KG1 (cell line): ENCODE measurements around the gene PAPPA.

Source experiments
- DNase-seq: peaks from one replicate; lab custom pipeline; 2025; lab: John Stamatoyannopoulos, UW

The PAPPA gene

GRCh38 chr9:116232424-116233159, 79.0 kb downstream of the PAPPA start:
- DNase-seq = no peak

DNA sequence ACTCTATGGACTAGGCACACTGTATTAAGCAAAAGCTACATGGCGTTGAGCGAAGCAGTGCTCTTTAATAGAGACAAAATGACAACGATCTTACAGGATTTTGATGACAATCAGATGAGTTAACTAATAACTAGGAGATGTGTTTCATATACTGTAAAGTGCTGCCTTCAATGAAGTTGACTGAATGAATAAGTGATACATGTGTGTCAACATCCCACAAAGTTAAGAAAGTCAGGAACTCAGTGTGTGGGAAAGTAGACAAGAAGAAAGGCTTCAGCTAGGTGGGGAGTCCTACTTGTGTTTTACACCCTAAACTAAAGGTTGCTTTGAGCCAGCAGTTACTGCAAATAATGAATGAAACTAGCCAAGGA, 79.6 kb downstream of the PAPPA start:
- no peak for DNase-seq

DNA sequence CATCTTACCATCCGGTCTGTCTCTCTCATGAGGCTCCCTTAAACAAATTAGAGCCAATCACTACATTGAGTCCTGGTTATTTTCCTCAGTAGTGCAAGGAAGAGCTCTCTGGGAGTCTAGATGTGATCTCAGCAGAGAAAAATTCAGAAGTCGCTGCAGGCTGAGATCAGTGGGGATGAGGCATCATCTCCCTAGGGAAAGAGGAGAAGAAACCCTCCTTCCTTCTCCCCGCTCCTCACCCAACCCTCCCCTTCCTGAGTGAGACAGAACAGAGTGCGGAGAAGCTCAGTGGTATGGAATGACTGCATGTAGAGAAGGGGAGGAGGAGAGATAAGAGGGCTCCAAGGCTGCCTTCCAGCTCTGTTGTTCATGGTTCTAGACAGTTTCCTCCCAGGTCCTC, 80.5 kb downstream of the PAPPA start:
- DNase-seq = no peak

DNA sequence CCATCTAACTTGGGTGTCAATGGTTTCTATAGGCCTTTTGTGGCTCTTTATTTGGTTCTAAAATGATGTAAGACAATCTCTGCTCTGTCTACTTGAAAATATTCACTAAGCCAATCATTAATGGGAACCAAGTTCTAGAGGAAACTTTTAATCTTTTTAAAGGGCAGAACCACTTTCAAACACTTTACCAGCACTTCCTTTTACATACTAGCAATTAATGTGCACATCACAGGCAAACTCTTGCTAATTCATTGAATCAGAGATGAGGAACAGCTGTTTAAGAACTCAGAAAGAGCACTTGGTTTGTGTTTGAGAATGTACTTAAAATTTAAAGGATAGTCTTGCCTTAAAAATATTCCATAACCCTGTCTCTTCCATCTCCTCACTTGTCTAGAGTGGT, 83.4 kb downstream of the PAPPA start:
- DNase-seq = no peak

DNA sequence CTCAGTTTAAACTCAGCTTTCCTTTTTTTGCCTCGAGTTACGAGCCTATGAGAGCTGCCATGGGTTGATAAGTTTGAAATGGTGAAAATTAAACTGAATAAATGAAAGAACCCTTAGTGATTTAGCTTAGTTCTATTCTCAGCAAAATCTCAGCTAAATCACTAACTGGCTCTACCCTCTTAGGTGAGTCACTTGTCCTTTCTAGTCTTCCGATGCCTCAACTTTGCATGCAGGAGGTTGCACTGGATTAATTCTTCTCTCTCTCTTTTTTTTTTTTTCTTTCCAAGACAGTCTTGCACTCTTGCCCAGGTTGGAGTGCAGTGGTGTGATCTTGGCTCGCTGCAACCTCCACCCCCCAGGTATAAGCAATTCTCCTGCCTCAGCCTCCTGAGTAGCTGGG, 83.9 kb downstream of the PAPPA start:
- no peak for DNase-seq

GRCh38 chr9:116238225-116238624, 84.6 kb downstream of the PAPPA start:
- no peak for DNase-seq

- DNase-seq = no peak
These were observed 85.3 kb downstream of the PAPPA start for GRCh38 chr9:116238776-116239340.

DNA sequence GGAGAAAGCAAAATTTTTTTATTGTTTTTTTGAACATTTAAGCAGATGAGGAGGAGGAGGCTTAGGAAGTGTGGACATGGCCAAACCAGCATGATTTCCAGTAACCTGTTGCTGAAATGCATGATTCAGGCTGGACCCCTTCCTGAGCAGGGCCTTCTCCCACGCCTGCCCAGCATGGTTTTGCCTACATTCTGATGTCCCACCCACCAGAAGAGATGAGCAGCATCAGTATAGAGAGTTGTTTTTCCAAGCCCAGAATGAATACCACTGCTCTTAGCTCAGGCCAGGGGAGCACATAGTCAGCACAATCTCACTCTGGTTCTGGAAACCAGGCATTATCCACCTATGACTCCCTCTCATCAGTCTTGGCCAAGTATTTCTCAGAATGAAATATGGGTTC, 90.1 kb downstream of the PAPPA start:
- no peak for DNase-seq

- DNase-seq = no peak
These were observed 93.7 kb downstream of the PAPPA start for GRCh38 chr9:116247284-116247683.

DNA sequence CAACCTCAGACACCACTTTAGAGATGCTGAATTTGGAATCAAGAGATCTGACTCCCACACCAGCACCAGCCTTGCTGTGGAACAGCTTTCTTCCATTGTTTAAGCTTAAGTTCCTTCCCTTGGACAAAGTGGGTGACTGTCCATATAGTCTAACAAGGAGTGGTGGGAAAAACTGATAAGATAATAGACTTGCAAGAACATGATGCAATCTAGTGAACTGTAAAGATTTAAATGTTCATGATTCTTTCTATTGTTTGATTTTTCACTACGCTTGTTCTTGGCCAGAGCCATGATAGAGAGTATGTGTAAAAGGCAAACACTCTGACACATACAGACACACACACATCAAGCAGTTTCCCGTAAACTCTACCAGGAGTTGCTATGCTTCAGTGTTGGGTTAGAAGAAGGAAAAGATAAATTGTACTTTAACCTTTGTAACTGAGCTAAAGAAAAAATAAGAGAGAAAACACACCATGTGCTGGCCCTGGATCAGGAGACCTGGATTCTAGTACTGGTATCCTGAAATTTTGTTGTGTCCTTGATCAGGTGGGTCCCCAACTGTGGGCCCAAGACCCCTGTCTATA, 94.3 kb downstream of the PAPPA start:
- no peak for DNase-seq

DNA sequence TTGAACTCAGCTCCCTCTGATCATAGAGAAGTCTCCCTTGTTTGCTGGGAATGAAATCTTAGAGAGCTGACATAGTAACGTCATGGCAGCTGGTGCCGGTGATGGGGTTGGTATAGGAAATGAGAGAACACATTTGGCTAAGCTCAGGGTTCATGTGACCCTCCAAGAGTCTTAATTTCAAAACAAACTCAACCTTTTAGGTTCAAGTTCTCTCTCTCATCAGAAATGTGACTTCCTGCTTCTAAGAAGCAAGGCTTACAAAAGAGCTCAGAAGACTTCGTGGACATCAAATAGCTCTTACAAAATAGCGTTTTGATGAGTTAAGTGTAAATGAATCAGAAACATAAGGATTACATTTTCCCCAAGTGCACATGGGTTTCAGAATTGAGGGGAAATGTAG, 97.3 kb downstream of the PAPPA start:
- no peak for DNase-seq

GRCh38 chr9:116251366-116251765, 97.8 kb downstream of the PAPPA start:
- DNase-seq = no peak

- no peak for DNase-seq
These were observed 106.9 kb downstream of the PAPPA start for GRCh38 chr9:116260531-116260930.

- no peak for DNase-seq
These were observed 108.9 kb downstream of the PAPPA start for GRCh38 chr9:116262448-116262847.

GRCh38 chr9:116264361-116264760, 110.8 kb downstream of the PAPPA start:
- DNase-seq = no peak

- no peak for DNase-seq
These were observed 113.4 kb downstream of the PAPPA start for GRCh38 chr9:116267021-116267420.

DNA sequence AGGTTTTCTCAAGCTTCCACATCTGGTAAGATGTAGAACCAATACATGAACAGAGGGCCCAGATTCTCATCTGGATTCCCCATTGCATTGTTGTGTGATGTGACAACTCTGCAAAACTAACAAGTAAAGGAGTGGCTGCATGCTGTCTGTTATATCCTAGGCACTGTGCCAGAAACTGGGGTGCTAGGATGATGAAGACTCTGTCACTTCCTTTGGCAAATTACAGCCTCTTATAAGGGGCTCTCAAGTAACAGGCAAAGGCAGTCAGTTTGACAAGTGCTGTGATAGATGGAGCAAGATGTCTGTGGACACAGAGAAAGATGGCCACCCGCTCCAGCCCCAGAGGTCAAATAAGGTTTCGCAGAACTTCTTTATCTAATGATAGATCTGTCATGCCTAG, 115.7 kb downstream of the PAPPA start:
- no peak for DNase-seq

DNA sequence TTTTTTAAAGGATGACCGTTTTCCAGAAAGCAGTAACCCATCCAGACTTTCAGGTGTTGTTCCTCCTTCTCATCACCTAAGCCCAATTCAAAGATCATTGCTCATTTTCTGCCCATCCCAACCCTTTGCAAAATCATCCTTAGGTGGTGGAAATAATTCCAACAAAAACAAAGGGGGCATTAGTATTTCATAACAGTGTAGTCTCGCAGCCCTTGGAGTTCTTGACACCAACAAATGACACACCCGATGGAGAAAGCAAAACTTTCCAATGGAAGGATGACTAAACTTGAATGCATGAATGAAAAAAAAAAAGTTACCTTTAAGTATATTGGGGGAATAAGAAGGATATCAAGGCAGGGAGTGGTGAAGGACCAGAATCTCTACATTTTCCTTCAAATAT, 117.0 kb downstream of the PAPPA start:
- no peak for DNase-seq

GRCh38 chr9:116271340-116271739, 117.7 kb downstream of the PAPPA start:
- DNase-seq = no peak

DNA sequence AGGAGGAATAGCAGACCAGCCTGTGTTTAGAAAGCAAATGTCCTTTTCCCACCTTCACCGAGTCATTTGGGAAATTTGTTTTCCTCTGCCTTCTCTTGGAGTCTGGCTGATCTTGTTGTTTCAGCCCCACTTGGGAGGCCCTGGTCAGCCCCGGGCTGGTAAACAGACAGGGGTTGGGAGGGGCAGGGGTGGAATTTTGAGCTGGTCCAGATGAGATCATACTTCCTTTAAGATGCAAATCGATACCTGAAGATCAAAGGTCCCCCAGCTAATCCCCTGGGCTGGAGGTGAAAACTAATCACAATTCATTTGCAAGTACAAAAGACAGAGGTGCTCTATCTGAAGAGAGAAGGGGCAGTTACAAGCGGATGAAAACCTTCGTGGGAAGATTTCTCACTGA, 118.4 kb downstream of the PAPPA start:
- DNase-seq = no peak

DNA sequence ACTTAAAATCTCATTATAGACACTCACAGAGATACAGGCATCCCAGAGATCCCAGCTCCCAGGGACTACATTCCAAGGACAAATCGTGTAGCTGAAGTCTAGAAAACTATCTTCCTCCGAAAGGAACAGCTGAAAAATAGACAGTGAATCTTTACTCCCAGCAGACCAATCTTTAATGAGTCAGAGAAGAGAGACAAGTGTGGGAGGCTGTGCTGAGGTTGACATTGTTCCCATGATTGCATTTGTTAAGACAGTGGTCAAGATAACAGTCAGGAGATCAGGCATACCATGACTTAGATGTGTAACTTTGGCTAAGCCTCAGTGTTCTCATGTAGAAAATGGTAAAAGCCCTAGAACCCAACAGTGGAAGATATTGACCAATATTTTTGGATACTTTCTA, 120.7 kb downstream of the PAPPA start:
- DNase-seq = no peak

GRCh38 chr9:116275418-116276195, 122.0 kb downstream of the PAPPA start:
- DNase-seq = no peak

GRCh38 chr9:116276196-116276493, 122.6 kb downstream of the PAPPA start:
- no peak for DNase-seq
